HepG2 (cell line): ENCODE measurements around the gene ATP9A. TPM values are rescaled to one million over a fixed set of nuclear protein-coding genes. Genes with fewer than 3 reads are reported as not detected.

ENCODE experiments used
- ATF6 ChIP-seq: sonication (generic); formaldehyde crosslinking; conservative IDR thresholded peaks from 2 replicates; pipeline ENCODE4 v1.4.0; 2020; ENCODE audit warnings: missing genetic modification reagents
- CENPBD1 ChIP-seq: sonication (generic); formaldehyde crosslinking; IDR thresholded peaks from 2 replicates; pipeline ENCODE4 v1.8.0; 2022; ENCODE audit warnings: missing genetic modification reagents, low read depth, mild to moderate bottlenecking, borderline replicate concordance
- EHMT2 ChIP-seq: fragments of 200-600 bp; sonication (generic); IDR thresholded peaks from 2 replicates; pipeline ENCODE4 v1.7.0; 2017; ENCODE audit warnings: antibody characterized with exemption, low read depth, low read length, borderline replicate concordance
- GATAD2A ChIP-seq: IDR thresholded peaks from 2 replicates; pipeline ENCODE4 v1.6.1; 2016
- GFI1 ChIP-seq: sonication (generic); formaldehyde crosslinking; IDR thresholded peaks from 2 replicates; pipeline ENCODE4 v1.5.0; 2020; ENCODE audit warnings: missing genetic modification reagents, mild to moderate bottlenecking, borderline replicate concordance
- GZF1 ChIP-seq: sonication (generic); formaldehyde crosslinking; IDR thresholded peaks from 2 replicates; pipeline ENCODE4 v1.5.1; 2020; ENCODE audit warnings: mild to moderate bottlenecking, missing genetic modification reagents
- HDAC6 ChIP-seq: fragments of 200-600 bp; sonication (generic); IDR thresholded peaks from 2 replicates; pipeline ENCODE4 v1.7.0; 2017; ENCODE audit warnings: mild to moderate bottlenecking, antibody characterized with exemption, low read length, low read depth
- MBNL3 ChIP-seq: fragments of 250-450 bp; sonication (Bioruptor Pico); conservative IDR thresholded peaks from 2 replicates; pipeline ENCODE4 v1.8.0; 2022; ENCODE audit warnings: mild to moderate bottlenecking, inconsistent platforms
- MXI1 ChIP-seq: IDR thresholded peaks from 3 replicates; pipeline ENCODE4 v1.6.1; 2012; ENCODE audit warnings: low read depth, low read length, inconsistent platforms, borderline replicate concordance
- NR2C2 ChIP-seq: sonication (generic); formaldehyde crosslinking; IDR thresholded peaks from 2 replicates; pipeline ENCODE4 v1.4.0; 2020; ENCODE audit warnings: missing genetic modification reagents, mild to moderate bottlenecking, moderate library complexity, borderline replicate concordance
- ZBTB20 ChIP-seq: sonication (generic); formaldehyde crosslinking; IDR thresholded peaks from 2 replicates; pipeline ENCODE4 v1.8.1; 2023; ENCODE audit warnings: missing genetic modification reagents, low read depth, mild to moderate bottlenecking, borderline replicate concordance
- ZNF160 ChIP-seq: sonication (generic); formaldehyde crosslinking; IDR thresholded peaks from 2 replicates; pipeline ENCODE4 v1.8.0; 2022; ENCODE audit warnings: mild to moderate bottlenecking, inconsistent platforms, missing genetic modification reagents
- ZNF260 ChIP-seq: sonication (generic); formaldehyde crosslinking; IDR thresholded peaks from 2 replicates; pipeline ENCODE4 v1.4.0; 2020; ENCODE audit warnings: missing genetic modification reagents, low read depth, mild to moderate bottlenecking, borderline replicate concordance
- ZNF264 ChIP-seq: sonication (generic); formaldehyde crosslinking; IDR thresholded peaks from 2 replicates; pipeline ENCODE4 v1.4.0; 2020; ENCODE audit warnings: missing genetic modification reagents
- ZNF362 ChIP-seq: sonication (generic); formaldehyde crosslinking; IDR thresholded peaks from 2 replicates; pipeline ENCODE4 v1.4.0; 2020; ENCODE audit warnings: missing genetic modification reagents, mild to moderate bottlenecking, borderline replicate concordance
- ZNF513 ChIP-seq: sonication (generic); formaldehyde crosslinking; conservative IDR thresholded peaks from 2 replicates; pipeline ENCODE4 v1.5.0; 2020; ENCODE audit warnings: missing genetic modification reagents
- ZNF574 ChIP-seq: sonication (generic); formaldehyde crosslinking; IDR thresholded peaks from 2 replicates; pipeline ENCODE4 v1.4.0; 2020; ENCODE audit warnings: missing genetic modification reagents
- ZSCAN20 ChIP-seq: sonication (generic); formaldehyde crosslinking; IDR thresholded peaks from 2 replicates; pipeline ENCODE4 v1.4.0; 2020; ENCODE audit warnings: missing genetic modification reagents, mild to moderate bottlenecking, borderline replicate concordance
- polyA plus RNA-seq, 8 experiments: library from polyadenylated mRNA; depleted of rRNA in 3 of 8; stranded (reverse) in 7 of 8; unstranded in 1 of 8; fragments of >200 nt; fragmentation: Illumina TruSeq in 4 of 8; extraction: Trizol in 4 of 8; gene quantifications; 2 replicates each; pipeline versions ENCODE4 v1.2.1 to v1.2.3, GENCODE V29; 2011 to 2016; ENCODE audit warnings: low read depth in 4 of 8, missing spikeins in 1 of 8, mixed read lengths in 1 of 8; ENCODE audit not compliant: insufficient read depth in 1 of 8
- total RNA-seq, 5 experiments: library from RNA; depleted of rRNA; stranded (reverse); fragments of >200 nt; fragmentation: Illumina TruSeq; extraction: Trizol; gene quantifications; 2 replicates each; pipeline ENCODE4 v1.2.3, GENCODE V29; 2016; ENCODE audit warnings: low read depth in 1 of 5

Gene ATP9A
- total and polyA plus RNA-seq, 2 of the 13 experiments (the other 11 are each of a cell fraction or from before 2014, with no cell fraction given) = 11.8 to 18.5 TPM

GRCh38 chr20:51801122-51801822 is 33.1 kb upstream of the ATP9A start (continued):
- TF ChIP-seq GZF1 (CRISPR knock-in tag) (0 out of 2 replicates have a peak, but pooled peaks have one; percentile 45), ZNF260 (no peak), ZBTB20 (CRISPR knock-in tag) (no peak), GATAD2A (0 out of 2 replicates have a peak, but pooled peaks have one; percentile 16), CENPBD1 (CRISPR knock-in tag) (no peak), HDAC6 (no peak), GFI1 (CRISPR knock-in tag) (peak; percentile 27; the same call in 1 of the 2 replicates), ZNF574 (CRISPR knock-in tag) (peak; percentile 38), MBNL3 (CRISPR knock-in tag) (no peak), ZSCAN20 (CRISPR knock-in tag) (no peak), NR2C2 (CRISPR knock-in tag) (no peak), EHMT2 (no peak), ZNF513 (CRISPR knock-in tag) (no peak), ZNF160 (no peak), ATF6 (CRISPR knock-in tag) (no peak), ZNF264 (CRISPR knock-in tag) (0 out of 2 replicates have a peak, but pooled peaks have one; percentile 23), ZNF362 (CRISPR knock-in tag) (peak; percentile 57), MXI1 (no peak)
